ENCODE results near the gene FAM81B.

- TF ChIP-seq NR3C1 (IDR thresholded peaks at IDR 0.05): no peak
- no peak for TF ChIP-seq CTCF (IDR thresholded peaks at IDR 0.05)
- TF ChIP-seq JUNB (IDR thresholded peaks at IDR 0.05): no peak
- no peak for TF ChIP-seq JUN (IDR thresholded peaks at IDR 0.05)
- TF ChIP-seq POLR2A (IDR thresholded peaks at IDR 0.05; ENCODE audit: low read length): no peak
These were observed 80.8 kb downstream of the FAM81B start for GRCh38 chr5:95471942-95472341.
